HG02840 (cell line): ENCODE results near the gene UNC5C.
A peak's percentile ranks its signal among the peaks of the same experiment; 100 is the strongest.

Source experiments
- ATAC-seq: cut with Tn5 transposase; IDR thresholded peaks from one replicate; pipeline ENCODE4 v1.9.1; 2021; ENCODE audit warnings: mild to moderate bottlenecking, moderate library complexity, moderate number of reproducible peaks; ENCODE audit not compliant: unreplicated experiment, low FRiP score

UNC5C gene

DNA sequence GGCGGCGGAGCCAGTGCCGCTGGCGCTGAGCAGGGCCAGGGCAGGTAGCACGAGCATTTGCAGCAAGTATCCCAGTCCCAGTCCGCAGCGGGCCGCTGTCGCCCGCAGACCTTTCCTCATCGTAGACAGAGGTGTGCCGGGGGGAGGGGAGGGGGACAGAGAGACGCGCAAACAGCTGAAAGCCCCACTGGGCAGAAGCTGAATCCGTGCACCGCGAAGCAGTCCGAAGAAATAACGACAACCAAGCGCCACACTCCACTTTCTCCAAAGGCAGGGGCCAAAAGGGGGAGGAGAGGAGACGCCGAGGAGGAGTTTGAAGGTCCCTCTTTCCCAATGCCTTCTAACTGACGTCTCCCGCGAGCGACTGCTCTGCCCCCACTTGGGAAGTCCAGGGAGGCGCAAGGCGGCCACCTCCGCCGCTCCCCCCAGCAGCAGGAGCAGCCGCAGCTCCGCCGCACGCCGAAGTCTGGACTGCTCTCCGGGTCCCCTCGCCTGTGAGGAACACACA, at the start of gene UNC5C:
TSS of gene UNC5C (minus strand) at position 236 of the 508 bp plus-strand sequence.
- ATAC-seq: no peak

DNA sequence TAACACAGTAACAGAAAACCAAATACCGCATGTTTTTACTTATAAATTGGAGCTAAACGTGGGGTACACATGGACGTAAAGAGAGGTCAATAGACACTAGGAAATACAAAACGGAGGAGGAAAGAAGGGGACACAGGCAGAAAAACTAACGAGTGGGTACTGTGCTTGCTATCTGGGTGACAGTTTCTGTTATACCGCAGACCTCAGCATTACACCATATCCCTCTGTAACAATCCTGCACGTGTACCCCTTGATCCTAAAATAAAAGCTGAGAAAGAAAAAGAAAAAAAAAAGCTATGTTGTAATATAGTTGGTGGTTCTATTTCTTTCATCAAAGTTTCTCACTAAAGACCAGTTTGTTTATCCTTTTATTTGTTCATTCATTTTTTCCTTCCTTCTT, 47.9 kb upstream of the UNC5C start:
- ATAC-seq: no peak

DNA sequence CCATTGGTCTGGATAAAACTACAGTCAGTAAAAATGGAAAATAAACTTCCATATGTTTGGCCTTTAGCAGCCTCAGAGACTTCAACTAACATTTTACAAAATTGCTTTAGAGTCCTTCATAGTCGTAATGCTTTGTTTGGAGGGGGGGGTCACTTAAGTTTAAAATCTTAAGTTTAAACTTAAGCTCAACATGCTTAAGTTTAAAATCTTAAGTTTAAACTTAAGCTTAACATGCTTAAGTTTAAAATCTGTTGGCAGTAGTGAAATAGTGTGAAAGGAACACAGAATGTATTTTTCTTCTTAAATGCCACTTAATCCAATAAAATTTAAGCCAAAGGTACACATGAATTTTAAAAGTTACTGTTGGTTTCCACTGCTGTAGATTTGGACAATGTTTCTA, 45.9 kb upstream of the UNC5C start:
- no peak for ATAC-seq

DNA sequence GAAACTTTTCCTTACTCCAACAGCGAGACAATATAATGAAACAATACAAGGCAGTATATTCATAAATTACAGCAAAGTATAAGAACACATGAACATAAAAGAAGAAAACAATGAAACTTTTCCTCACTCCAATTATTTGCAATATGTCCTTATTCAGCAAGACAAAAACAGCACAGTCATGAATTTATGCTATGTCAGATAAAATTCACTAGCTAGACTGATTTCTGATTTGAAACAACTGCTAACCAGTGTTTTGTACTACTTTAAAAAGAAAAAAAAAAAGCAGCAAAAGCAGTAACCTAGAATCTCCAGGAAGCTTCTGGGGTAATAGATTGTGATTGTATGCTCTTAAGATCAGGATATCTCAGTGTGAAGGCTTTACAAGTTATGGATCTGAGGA, 45.2 kb upstream of the UNC5C start:
- no peak for ATAC-seq

DNA sequence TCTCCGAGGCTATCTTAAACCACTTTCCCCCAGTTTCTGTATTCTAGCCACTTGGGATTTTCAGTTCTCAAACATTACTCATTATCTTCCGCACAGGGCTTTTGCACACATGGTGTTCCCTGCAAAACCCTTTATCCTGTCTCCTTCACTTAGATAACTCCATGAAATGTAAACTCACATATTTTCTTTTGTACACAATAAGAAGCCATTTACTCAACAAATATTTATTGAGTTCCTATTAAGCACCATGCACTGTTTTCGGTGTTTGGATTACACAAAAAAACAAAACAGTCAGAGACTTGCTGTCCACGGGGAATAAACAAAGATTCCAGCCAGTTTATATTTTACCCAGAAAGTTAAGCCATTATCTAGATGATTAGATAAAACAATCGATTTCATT, 42.5 kb upstream of the UNC5C start:
- ATAC-seq: no peak

DNA sequence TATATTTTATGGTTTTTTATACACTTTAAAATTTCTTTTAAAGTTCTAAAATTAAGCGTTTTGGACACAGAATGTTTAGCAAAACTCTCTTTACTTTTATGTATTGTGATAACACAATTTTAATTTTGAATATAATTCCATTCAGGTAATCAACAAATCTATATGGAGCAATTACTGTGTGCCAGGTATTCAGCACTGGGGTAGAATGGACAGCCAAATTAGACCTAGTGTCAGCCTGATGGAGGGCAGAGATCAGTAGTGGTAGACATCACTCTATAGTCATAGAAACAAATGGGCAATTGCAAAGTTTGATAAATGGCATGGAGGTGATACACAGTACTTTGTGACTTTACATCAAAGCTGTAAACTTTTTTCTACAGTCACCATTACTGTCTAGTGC, 41.8 kb upstream of the UNC5C start:
- ATAC-seq: no peak

DNA sequence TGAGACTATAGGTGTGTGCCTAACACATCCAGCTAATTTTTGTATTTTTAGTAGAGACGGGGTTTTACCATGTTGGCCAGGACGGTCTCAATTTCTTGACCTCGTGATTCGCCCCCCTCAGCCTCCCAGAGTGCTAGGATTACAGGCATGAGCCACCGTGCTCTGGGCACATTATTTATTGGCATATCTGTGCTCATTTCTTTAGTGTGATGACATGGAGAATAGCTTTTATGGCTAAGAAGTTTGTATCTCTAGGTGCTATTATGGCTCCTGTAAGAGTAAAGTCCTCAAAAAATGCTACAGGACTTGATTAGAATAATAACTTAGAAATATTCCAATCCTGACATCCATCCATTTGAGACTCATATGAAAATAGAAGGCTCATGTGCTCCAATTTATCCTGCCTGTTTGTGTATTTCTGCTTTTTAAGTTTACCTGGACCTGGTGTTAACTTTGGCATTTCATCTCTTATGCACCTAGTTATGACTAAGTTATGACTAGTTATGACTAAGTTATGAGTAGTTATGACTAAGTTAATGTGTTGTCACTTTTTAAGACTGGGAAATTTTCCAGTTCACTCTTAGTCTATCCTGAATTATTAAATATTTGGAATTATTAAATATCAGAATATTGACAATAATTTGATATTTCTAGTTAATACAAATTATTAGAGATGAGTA, 36.4 kb upstream of the UNC5C start:
- ATAC-seq: no peak

DNA sequence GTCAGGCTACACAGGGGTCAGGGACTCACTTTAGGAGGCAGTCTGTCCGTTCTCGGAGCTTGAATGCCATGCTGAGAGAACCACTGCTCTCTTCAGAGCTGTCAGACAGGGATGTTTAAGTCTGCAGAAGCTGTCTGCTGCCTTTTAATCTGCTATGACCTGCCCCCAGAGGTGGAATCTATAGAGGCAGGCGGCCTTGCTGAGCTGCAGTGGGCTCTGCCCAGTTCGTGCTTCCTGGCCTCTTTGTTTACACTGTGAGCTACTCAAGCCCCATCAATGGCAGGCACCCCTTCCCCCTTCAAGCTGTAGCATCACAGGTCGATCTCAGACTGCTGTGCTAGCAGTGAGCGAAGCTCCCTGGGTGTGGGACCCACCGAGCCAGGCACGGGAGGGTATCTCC, 31.5 kb upstream of the UNC5C start:
- no peak for ATAC-seq

DNA sequence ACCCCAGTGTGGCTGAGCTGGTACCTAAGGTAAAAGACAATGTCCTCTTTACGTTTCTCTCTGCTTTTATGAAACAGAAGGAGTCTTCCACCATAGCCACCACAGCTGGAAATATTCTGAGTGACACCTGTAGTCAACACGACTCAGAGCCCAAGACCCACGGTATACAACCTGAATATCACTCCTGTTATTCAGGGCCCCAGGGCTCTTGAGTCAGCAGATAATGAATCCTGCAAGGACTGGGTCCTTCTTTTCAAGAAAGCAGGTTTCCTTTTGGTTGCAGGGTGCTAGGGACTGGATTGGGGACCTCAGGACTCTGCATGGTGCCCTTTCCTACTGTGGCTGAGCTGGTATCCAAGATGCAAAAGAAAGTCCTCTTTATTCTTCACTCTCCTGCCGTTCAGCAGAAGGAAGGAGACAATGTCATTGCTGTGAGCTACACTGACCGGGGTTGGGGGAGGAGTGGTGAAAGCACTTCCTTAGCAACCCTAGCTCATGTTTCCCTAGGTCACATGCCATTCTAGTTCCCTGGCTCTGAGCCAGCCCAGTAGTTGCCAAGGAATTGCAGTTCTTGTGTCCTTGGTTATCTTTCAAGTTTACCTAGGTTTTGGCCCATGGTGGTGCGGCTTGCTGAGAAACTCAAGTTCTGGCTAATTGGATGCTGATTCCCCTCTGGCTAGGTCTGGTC, 23.7 kb upstream of the UNC5C start:
- ATAC-seq: no peak

DNA sequence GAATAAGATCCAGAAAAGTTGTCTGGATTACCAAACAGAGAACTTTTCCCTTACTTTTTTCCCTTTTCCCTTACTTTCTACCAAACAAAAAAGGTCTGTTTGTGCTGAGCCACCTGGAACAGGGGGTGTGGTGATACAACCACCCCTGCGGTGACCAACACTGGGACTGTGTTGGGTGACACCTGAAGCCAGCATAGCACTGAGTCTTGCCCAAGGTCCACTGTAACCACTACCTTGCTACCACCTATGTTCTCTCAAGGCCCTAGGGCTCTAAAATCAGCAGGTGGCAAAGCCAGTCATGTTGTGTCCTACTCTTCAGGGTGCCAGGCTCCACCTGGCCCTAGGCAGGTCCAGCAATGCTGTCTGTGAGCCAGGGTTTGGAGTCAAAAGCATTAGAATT, 22.8 kb upstream of the UNC5C start:
- no peak for ATAC-seq

DNA sequence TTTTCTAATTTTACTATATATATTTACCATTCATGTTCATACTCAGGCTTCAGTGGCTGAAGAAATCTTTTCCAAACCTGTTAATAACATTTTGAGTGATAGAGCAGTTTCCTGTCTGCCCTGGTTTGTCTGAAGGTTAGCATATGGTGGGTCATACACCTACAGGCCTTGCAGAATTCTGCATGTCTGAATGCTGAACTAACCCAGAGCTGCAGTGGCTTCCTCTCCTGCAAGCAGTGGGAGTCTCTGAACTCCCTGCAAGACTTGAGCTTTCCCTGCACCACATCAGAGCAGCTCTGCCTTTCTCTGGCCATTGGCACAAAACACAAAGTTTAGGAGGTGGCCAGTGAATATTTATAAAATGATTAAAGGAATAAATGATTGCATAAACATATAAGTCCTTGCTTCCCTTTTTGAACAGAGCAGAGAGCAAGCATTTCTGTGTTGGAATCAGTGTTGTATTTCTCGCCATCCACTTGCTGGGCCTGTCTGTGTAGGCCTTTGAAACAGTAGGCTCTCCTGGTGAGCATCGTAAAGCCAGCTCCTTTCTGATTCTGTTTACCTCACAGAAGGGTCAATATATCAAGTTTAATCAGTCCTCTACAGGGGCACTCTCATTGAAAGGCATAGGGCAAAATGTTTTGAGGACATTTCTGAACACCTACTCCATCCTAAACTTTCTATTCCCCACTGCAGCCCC, 15.0 kb upstream of the UNC5C start:
- ATAC-seq: no peak

DNA sequence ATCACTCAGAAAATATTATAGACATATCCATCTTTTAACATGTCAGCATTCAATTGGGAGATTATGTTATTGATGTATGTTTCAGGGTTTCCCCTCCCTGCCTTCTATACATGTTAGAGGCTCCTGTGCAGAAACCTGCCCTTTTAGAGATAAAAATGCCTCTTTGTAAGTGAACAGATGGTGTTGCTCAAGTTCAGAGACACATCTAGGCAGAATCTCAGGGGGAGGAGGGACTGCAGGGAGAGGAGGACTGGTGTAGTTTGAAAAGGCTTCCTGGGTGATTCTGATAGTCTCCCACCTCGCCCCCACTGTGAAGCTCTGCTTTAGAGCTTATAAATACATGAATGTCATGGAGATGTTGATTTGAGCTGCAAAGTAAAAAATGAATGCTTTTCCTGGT, 12.0 kb upstream of the UNC5C start:
- no peak for ATAC-seq

DNA sequence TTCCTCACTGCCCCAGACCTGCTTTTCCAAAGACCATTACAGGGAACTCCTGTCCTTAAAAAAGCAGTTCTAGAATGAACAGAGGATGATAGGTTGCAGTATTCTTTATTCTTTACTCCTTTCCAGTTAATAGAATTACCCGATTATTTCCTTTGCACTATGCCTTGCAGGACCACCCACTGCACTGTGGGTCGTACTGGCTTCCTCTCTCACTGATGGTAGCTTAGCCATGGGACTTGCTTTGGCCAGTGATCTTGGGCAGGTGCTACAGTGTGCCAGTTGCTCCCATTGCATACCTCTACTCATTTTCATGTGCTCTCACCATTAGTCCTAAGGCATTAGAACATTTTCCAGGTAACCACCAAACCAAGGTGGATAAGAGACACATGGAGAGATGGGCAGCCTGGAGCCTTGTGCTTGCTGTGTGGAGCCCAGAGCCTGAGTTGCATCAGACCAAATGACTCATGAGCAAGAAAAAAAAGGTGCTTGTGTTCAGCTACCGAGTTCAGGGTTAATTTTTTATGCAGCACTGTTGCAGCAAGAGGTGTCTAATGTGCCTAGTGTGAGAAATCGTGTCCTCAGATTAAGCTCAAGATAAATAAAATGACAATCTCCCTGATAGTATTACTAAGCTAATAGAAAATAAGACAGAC, 7.6 kb upstream of the UNC5C start:
- ATAC-seq: no peak

DNA sequence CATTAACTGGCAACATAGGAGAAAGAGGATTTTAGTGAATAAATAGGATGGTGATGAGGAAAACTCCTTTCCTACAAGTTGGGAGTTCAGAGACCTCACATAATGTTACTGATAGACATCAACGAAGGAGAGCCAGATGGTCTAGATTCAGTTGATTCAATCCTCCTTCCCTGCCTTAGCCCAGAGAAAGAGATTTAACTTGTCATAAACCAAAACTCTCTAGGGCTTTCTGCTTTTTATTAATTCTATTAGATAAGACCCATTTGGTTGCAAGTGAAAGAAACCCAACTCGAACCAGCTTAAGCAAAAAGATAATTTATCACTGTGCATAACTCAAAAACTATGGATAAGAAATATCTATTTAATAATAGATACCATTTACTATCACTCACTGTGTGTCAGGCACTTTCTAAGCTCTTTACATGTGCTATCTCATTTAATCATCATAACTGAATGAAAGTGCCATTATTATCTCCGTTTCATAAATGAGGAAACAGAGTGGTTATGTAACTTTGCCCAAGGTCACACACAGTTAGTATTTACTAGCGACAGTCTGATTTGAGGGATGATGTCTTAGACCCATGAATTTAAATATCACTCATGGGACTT, 4.3 kb upstream of the UNC5C start:
- ATAC-seq: no peak

DNA sequence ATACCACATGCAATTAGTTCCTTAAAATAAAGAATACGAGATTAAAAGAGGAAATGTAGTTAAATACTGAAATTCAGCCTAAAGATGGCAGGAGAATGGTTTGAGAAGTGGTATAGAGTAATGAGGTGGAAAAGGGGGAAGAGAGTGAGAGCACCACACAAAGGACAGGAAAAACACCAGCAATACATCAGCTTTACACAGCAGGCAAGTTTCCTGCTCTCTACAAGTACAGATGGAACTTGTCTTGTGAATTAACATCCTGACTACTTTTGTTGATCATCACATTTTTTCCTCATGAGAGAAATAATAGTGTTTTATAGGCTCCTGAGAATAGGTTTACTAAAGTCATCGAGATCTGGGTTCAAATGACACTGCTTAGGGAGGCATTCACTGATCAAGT, 2.9 kb upstream of the UNC5C start:
- no peak for ATAC-seq

DNA sequence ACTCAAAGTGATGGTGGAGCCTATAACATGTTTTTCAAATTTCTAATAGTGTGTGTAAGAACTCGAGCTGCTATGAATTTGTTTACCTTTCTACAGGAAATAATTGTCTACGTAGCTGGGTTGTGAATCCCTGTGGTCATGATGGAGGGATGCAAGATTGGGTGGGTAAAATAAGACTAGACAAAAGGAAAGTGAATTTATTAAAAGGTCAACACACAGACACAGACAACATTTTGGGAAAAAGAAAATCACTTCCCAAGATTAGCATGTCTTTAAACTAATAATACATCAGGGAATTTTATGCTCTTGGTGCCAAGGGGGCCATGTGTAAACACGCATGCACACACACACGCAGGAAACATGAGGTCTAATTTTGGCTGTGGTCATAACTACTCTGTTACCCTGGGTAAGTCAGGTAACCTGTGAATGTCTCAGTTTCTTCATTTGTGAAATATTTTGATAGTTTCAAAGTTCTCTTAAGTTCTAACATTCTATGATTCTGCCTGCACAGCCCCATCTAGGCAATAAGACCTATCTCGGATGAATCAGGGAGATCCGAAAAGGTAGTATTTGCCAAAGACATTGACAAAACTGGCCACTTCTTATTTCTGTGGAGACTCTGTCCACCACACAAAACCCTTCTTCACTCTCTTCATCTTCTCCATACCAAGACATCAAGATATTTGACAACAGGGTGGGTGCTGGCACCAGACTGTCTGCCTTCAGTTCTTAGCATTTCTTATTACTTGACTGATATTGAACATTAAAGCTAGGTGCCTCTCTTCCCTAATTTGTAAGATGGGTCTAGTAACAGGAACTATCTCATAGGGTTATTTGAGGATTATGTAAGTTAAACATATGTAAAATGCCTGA, 1.6 kb upstream of the UNC5C start:
- no peak for ATAC-seq

DNA sequence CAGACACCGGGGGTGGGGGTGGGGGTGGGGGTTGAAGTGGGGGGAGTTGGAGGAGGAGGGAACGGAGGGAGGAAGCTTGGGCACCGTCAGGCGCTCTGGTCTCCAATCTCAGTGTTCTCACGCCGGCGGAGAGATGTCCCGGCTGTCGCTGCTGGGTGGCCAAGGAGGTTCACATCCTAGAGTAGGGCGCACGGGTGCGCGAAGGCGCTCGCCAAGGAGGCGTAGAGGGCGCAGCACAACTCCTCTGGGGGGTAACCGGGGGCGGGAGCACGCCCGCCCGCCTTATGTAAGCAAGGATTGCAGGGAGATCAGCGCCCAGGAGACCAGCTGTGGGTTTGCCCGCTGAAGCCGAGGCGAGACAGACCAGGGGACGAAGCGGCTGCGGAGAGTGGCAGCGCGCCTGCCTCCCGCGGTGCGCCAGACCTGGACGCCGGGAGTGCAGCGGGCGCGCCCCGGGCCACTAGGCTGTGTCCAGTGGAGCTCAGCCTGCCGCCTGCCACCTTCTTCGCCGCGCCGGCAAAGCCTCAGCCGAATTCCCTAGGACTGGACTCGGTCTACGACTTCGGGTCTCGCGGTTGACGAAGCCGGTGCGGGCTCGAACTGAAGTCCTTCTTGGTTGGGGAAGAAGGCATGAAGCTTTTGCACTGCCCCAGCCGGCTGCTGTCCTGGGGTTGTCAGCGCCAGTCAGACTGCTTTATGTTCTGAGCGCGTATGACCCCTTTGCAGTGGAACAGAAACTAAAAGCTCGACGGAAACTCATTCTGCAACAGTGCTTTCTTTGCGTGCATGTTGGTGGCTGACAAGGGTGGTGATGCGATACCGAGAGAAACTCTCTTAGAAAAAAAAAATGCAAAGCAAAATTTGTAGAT, 707 bp upstream of the UNC5C start:
- peak; percentile 95 for ATAC-seq

DNA sequence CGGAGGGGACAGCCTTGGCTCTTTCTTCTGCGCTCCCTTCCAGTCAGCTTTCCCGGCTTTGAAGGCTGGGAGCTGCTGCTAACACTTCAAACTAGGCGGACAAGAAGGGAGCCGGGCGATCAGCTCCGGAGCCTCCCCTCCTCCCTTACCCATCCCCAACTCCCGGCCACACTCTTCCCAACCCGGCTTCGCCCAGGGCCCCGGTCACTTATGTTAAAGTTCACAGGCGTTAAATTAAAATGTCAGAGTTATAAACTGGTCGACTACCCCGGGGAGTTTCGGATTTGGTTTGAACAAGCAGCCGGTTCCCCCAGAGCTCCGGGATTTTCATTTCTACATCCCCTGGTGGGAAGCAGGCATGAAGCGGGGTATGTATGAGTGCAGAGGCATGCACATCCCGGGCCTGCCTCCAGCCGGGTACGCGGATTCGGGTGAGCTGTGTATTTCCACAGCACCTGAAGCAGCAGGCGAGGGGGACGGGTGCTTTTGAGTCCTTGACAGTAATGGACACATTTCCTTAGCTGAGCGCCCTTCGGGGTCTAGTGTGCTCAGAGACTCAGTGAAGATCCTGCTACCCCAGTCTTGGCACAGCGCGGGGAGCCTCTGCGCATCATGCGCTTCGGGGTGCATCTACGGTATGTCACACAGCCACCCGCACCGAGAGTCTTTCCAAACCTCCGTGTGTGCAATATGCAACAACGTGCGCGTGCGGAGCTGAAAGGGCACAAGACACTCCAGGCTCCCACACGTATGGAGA, 880 bp downstream of the UNC5C start:
- no peak for ATAC-seq
